Thyroid gland (tissue), 4 donors: ENCODE results near the gene PRDM2.

Source experiments
- POLR2A ChIP-seq, 2 donors: fragments of 450-650 bp; IDR thresholded peaks; one replicate each; pipeline ENCODE4 v1.6.1; 2017; ENCODE audit warnings: antibody characterized with exemption in 2 of 2, mild to moderate bottlenecking in 2 of 2, moderate library complexity in 1 of 2
- TF ChIP-seq, protein P1 (sequence below), 6 experiments: fragments of 200-600 bp in 3 of 6; fragments of 450-650 bp in 3 of 6; sonication (generic) in 3 of 6; IDR thresholded peaks; one replicate each; pipeline ENCODE4 v1.5.1; 2016 to 2019; ENCODE audit warnings: antibody characterized with exemption in 6 of 6, mild to moderate bottlenecking in 2 of 6, inconsistent platforms in 1 of 6, moderate library complexity in 1 of 6

DNA sequence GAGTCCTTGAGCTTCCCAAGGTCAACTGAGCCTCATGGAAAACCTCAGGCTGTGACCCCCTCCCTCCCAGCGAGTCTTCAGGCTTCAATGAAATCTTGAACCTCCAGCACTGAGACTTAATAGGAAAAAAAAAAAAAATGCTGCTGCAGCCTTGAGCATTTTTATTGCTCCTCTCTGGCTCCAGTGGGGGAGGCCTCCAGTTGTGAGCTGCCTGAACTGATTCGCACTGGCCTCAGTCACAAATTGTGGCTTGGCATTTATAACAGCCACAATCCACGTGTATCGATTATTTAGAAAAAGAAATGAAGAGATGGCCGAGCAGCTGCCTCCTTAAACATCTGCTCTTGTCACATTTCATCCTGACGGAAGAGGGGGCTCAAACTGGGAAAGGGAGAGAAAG is 173.0 kb downstream of the PRDM2 start:
- TF ChIP-seq POLR2A (IDR thresholded peaks at IDR 0.05): no peak
- TF ChIP-seq, protein P1, sequence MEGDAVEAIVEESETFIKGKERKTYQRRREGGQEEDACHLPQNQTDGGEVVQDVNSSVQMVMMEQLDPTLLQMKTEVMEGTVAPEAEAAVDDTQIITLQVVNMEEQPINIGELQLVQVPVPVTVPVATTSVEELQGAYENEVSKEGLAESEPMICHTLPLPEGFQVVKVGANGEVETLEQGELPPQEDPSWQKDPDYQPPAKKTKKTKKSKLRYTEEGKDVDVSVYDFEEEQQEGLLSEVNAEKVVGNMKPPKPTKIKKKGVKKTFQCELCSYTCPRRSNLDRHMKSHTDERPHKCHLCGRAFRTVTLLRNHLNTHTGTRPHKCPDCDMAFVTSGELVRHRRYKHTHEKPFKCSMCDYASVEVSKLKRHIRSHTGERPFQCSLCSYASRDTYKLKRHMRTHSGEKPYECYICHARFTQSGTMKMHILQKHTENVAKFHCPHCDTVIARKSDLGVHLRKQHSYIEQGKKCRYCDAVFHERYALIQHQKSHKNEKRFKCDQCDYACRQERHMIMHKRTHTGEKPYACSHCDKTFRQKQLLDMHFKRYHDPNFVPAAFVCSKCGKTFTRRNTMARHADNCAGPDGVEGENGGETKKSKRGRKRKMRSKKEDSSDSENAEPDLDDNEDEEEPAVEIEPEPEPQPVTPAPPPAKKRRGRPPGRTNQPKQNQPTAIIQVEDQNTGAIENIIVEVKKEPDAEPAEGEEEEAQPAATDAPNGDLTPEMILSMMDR (IDR thresholded peaks at IDR 0.05): no peak
